Body of pancreas (tissue), 4 donors: ENCODE data around the gene PPP4R1. TPM values are rescaled to one million over a fixed set of nuclear protein-coding genes. Genes with fewer than 3 reads are reported as not detected.

Experiments
- ATAC-seq: fragments of 150-250 bp; one replicate; pipeline ENCODE4 v1.9.1; 2016
- DNase-seq, 4 donors: peaks; one replicate each; pipeline ENCODE4 v3.0.0-alpha.2; 2019
- H3K27ac ChIP-seq, 4 donors: fragments of 200-600 bp; sonication (generic); 1 replicate in 3 of 4; 2 replicates in 1 of 4; pipeline versions ENCODE4 v1.5.1 to v1.6.1; 2016 to 2019; ENCODE audit warnings: mild to moderate bottlenecking in 1 of 4, mixed read lengths in 1 of 4, moderate library complexity in 1 of 4
- H3K27me3 ChIP-seq, 2 donors: fragments of 200-600 bp; sonication (generic); one replicate each; pipeline ENCODE4 v1.6.0; 2016; ENCODE audit warnings: mild to moderate bottlenecking in 1 of 2
- H3K36me3 ChIP-seq, 2 donors: fragments of 200-600 bp; sonication (generic); replicated peaks in 1 of 2; 2 replicates each; pipeline ENCODE4 v1.5.1; 2016; ENCODE audit warnings: low read depth in 2 of 2; ENCODE audit not compliant: insufficient read depth in 1 of 2
- H3K4me1 ChIP-seq: fragments of 200-600 bp; sonication (generic); one replicate; pipeline ENCODE4 v1.6.0; 2016
- H3K4me3 ChIP-seq, 2 donors: fragments of 200-600 bp; sonication (generic); 1 replicate in 1 of 2; 2 replicates in 1 of 2; pipeline ENCODE4 v1.5.1; 2016 to 2019
- H3K9me3 ChIP-seq, 3 donors: fragments of 200-600 bp; sonication (generic); 1 replicate in 2 of 3; 2 replicates in 1 of 3; pipeline ENCODE4 v1.5.1; 2016
- CTCF ChIP-seq, 7 experiments: fragments of 450-650 bp in 4 of 7; fragments of 200-600 bp in 3 of 7; sonication (generic) in 3 of 7; IDR thresholded peaks; one replicate each; pipeline ENCODE4 v1.5.1; 2016 to 2019; ENCODE audit warnings: antibody characterized with exemption in 7 of 7
- POLR2A ChIP-seq, 3 donors: fragments of 450-650 bp; IDR thresholded peaks; one replicate each; pipeline ENCODE4 v1.6.1; 2016; ENCODE audit warnings: antibody characterized with exemption in 3 of 3, mild to moderate bottlenecking in 2 of 3
- WGBS, 2 donors: methylation state at CpG; one replicate each; pipeline ENCODE4 v1.1.5; 2017; 5-methylcytosine and 5-hydroxymethylcytosine counted together
- intact Hi-C: fragments of 100-400 bp; cut with DNase I; formaldehyde crosslinking; loops from one replicate; pipeline ENCODE4 v1.15.1; 2023
- total RNA-seq, 2 donors: library from RNA; depleted of rRNA; stranded (reverse); fragments of >200 nt; gene quantifications; one replicate each; pipeline ENCODE4 v1.1.0, GENCODE V29; 2016

Gene PPP4R1
- total RNA-seq, 2 donors from 2014 or later = 46.4 to 73.5 TPM

GRCh38 chr18:9537677-9538076 lies 76.7 kb downstream of the PPP4R1 start:
- no peak for TF ChIP-seq CTCF (IDR thresholded peaks at IDR 0.05)
- no peak for TF ChIP-seq POLR2A (IDR thresholded peaks at IDR 0.05)
- Histone ChIP-seq H3K4me3 (no peak overlapping the region), H3K9me3 (no peaks in the 10 kb centered on the region), H3K36me3 (peaks cover 0 to 9% of the 10 kb centered on the region in 2 donors), H3K27me3 (no peaks in the 10 kb centered on the region), H3K27ac (no peak overlapping the region), H3K4me1 (no peaks in the 10 kb centered on the region)
- ATAC-seq = no peak
- intact Hi-C loops = no loop called here
- 64 to 81% methylated on average over 3 to 6 of the region's 6 CpGs for WGBS, 2 donors
- DNase-seq = no peak

GRCh38 chr18:9536354-9537152 lies 77.8 kb downstream of the PPP4R1 start:
- TF ChIP-seq POLR2A (IDR thresholded peaks at IDR 0.05) = no peak
- no peak for TF ChIP-seq CTCF (IDR thresholded peaks at IDR 0.05)
- no peaks in the 10 kb centered on the region for H3K27me3 ChIP-seq
- intact Hi-C loops = no loop called here
- no peaks in the 10 kb centered on the region for H3K4me1 ChIP-seq
- WGBS, 2 donors = 92 to 94% methylated on average over 11 to 19 of the region's 24 CpGs
- peaks cover 0 to 9% of the 10 kb centered on the region in 2 donors for H3K36me3 ChIP-seq
- DNase-seq (no peak), ATAC-seq (no peak)
- no peak overlapping the region for H3K27ac ChIP-seq
- no peak overlapping the region for H3K4me3 ChIP-seq
- no peaks in the 10 kb centered on the region for H3K9me3 ChIP-seq

DNA sequence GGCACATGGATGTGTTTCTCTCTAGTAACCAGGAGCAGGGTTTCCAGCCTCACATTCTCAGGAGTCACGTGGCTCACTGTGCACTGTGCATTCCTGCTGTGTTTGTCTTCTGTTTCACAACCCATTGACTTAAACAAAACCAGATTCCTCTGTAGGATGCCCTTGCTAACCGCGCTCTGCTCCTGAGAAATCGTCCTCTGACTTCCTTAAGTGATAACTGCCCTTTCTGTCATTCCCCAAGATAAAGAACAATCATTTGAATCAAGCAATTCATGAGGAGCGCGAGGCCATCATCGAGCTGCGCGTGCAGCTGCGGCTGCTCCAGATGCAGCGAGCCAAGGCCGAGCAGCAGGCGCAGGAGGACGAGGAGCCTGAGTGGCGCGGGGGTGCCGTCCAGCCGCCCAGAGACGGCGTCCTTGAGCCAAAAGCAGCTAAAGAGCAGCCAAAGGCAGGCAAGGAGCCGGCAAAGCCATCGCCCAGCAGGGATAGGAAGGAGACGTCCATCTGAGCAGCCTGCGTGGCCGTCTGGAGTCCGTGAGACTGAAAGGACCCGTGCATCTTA lies 78.8 kb downstream of the PPP4R1 start:
- H3K36me3 ChIP-seq = peaks cover 0 to 9% of the 10 kb centered on the region in 2 donors
- H3K4me3 ChIP-seq = no peak overlapping the region
- H3K27me3 ChIP-seq = no peaks in the 10 kb centered on the region
- intact Hi-C loops = no loop called here
- no peak for ATAC-seq
- WGBS, 2 donors = 79 to 87% methylated on average over 18 to 27 of the region's 27 CpGs
- no peaks in the 10 kb centered on the region for H3K4me1 ChIP-seq
- no peaks in the 10 kb centered on the region for H3K9me3 ChIP-seq
- no peak for DNase-seq
- TF ChIP-seq CTCF (IDR thresholded peaks at IDR 0.05) (no peak), POLR2A (IDR thresholded peaks at IDR 0.05) (no peak)
- H3K27ac ChIP-seq = no peak overlapping the region

DNA sequence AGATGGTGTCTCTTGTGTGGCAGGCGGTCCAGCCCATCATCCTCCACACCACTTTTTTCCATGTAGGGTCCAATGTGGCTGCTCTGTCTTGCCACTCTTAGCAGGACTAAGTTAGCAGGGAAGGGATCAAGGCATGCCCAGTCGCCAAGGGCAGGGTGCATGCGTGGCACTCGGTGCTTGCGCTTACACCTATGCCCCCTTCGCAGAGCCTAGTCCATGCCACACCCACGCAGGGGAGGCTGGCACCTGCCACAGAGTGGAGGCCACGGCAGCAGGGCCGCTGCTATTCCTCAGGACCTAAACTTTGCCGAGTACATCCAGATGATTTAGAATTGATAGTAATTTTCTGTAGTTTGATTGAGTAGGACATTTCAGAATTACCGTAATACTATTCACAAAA lies 79.5 kb downstream of the PPP4R1 start:
- Histone ChIP-seq H3K27ac (no peak overlapping the region), H3K27me3 (no peaks in the 10 kb centered on the region), H3K9me3 (no peaks in the 10 kb centered on the region), H3K36me3 (peaks cover 0 to 9% of the 10 kb centered on the region in 2 donors), H3K4me3 (no peak overlapping the region), H3K4me1 (no peaks in the 10 kb centered on the region)
- 92 to 93% methylated on average over 11 of the region's 11 CpGs for WGBS, 2 donors
- DNase-seq (no peak), ATAC-seq (no peak)
- intact Hi-C loops = no loop called here
- TF ChIP-seq POLR2A (IDR thresholded peaks at IDR 0.05) (no peak), CTCF (IDR thresholded peaks at IDR 0.05) (no peak)
